Vagina (tissue), 2 donors: ENCODE measurements around the gene C9orf43. TPM values are rescaled to one million over a fixed set of nuclear protein-coding genes. Genes with fewer than 3 reads are reported as not detected.

Source experiments
- DNase-seq, 2 donors: peaks; one replicate each; pipeline ENCODE4 v3.0.0-alpha.2; 2017; ENCODE audit errors: extremely low spot score in 2 of 2
- H3K27ac ChIP-seq: fragments of 200-600 bp; sonication (generic); one replicate; pipeline ENCODE4 v1.5.1; 2019
- H3K27me3 ChIP-seq: fragments of 200-600 bp; sonication (generic); one replicate; pipeline ENCODE4 v1.5.1; 2019
- H3K36me3 ChIP-seq, 2 donors: fragments of 200-600 bp; sonication (generic); one replicate each; pipeline ENCODE4 v1.5.1; 2017 to 2019
- H3K4me1 ChIP-seq: fragments of 200-600 bp; sonication (generic); one replicate; pipeline ENCODE4 v1.5.1; 2019
- H3K4me3 ChIP-seq, 2 donors: fragments of 200-600 bp; sonication (generic); 1 replicate in 1 of 2; 2 replicates in 1 of 2; pipeline ENCODE4 v1.5.1; 2016 to 2019
- H3K9me3 ChIP-seq: fragments of 200-600 bp; sonication (generic); one replicate; pipeline ENCODE4 v1.5.1; 2019
- POLR2A ChIP-seq, 2 donors: fragments of 450-650 bp; IDR thresholded peaks; one replicate each; pipeline ENCODE4 v1.6.1; 2017; ENCODE audit warnings: antibody characterized with exemption in 2 of 2, mild to moderate bottlenecking in 2 of 2, moderate library complexity in 2 of 2
- POLR2AphosphoS5 ChIP-seq, 2 donors: sonication (generic); formaldehyde crosslinking; IDR thresholded peaks; one replicate each; pipeline ENCODE4 v1.9.0; 2017; ENCODE audit warnings: antibody characterized with exemption in 2 of 2, mild to moderate bottlenecking in 2 of 2, low read depth in 1 of 2; ENCODE audit not compliant: insufficient read depth in 1 of 2
- intact Hi-C: fragments of 100-400 bp; cut with DNase I; formaldehyde crosslinking; loops from one replicate; pipeline ENCODE4 v1.15.1; 2023
- total RNA-seq: library from RNA; depleted of rRNA; stranded (reverse); fragments of >200 nt; gene quantifications from one replicate; pipeline ENCODE4 v1.2.3, GENCODE V29; 2016
- TF ChIP-seq, protein P1 (sequence below), 3 experiments: fragments of 450-650 bp in 2 of 3; fragments of 200-600 bp in 1 of 3; sonication (generic) in 1 of 3; IDR thresholded peaks; one replicate each; pipeline ENCODE4 v1.5.1; 2017 to 2019; ENCODE audit warnings: antibody characterized with exemption in 3 of 3, mild to moderate bottlenecking in 2 of 3, moderate library complexity in 2 of 3

The C9orf43 gene
- total RNA-seq, 1 donor from 2014 or later = not detected

DNA sequence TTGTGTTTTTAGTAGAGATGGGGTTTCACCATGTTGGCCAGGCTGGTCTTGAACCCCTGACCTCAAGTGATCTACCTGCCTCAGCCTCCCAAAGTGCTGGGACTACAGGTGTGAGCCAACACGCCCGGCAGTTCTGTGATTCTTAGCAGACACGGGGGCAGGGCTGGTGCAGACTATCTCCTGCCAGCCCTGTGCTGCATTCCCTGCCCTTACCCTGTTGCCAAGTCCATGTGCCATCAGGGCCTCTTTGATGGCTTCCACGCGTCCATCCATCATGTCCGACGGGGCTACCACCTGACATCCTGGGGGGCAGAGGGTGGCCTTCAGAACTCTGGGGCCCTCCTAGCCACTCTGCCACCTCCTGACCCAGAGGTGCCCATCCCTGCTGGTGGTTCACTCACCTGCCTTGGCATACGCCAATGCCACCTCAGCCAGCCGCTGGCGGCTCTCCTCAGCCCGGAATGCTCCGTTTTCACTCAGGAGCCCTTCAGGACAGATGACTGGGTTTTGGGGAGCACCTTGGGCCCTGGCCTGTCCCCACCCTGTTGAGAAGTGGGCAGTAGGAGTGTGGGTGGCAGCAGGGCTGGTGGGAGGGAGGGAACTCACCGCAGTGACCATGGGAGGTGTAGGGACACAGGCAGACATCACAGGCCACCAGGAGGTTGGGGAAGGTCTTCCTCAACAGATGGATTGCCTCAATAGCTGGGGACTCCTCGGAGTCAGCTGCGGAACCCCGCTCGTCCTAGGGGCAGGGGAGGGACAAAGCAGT is 20.2 kb upstream of the C9orf43 start:
- no peak for DNase-seq
- Histone ChIP-seq H3K27me3 (no peaks in the 10 kb centered on the region), H3K4me1 (no peaks in the 10 kb centered on the region), H3K4me3 (no peak overlapping the region), H3K9me3 (no peaks in the 10 kb centered on the region), H3K36me3 (peaks cover 0 to 41% of the 10 kb centered on the region in 2 donors), H3K27ac (no peak overlapping the region)
- intact Hi-C loops = no loop called here
- TF ChIP-seq, protein P1, sequence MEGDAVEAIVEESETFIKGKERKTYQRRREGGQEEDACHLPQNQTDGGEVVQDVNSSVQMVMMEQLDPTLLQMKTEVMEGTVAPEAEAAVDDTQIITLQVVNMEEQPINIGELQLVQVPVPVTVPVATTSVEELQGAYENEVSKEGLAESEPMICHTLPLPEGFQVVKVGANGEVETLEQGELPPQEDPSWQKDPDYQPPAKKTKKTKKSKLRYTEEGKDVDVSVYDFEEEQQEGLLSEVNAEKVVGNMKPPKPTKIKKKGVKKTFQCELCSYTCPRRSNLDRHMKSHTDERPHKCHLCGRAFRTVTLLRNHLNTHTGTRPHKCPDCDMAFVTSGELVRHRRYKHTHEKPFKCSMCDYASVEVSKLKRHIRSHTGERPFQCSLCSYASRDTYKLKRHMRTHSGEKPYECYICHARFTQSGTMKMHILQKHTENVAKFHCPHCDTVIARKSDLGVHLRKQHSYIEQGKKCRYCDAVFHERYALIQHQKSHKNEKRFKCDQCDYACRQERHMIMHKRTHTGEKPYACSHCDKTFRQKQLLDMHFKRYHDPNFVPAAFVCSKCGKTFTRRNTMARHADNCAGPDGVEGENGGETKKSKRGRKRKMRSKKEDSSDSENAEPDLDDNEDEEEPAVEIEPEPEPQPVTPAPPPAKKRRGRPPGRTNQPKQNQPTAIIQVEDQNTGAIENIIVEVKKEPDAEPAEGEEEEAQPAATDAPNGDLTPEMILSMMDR (IDR thresholded peaks at IDR 0.05) = no peak
- TF ChIP-seq POLR2AphosphoS5 (IDR thresholded peaks at IDR 0.05; ENCODE audit: insufficient read depth in 1 of 2, low read depth in 1 of 2) (no peak), POLR2A (IDR thresholded peaks at IDR 0.05) (no peak)

DNA sequence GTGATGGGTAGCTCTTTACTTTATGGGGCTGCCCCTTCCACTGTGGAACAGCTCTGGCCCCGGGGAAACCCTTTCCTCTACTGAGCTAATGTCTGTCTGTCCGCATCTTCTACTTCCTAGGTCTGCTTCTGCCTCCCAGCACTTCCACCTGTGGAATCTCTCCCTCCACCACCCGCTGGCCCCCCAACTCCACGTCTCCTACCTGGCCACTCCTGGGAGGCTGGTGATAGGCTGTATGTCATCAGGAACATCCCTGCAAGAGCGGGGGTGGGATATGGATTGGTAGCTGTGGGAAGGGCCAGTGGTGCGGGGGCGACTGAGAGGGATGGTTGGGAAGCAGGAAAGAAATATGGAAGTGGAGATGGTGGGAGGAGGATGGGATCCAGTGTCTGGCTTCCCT is 18.6 kb upstream of the C9orf43 start:
- intact Hi-C loops = no loop called here
- Histone ChIP-seq H3K27ac (no peak overlapping the region), H3K9me3 (no peaks in the 10 kb centered on the region), H3K27me3 (no peaks in the 10 kb centered on the region), H3K4me3 (no peak overlapping the region), H3K36me3 (peaks cover 0 to 41% of the 10 kb centered on the region in 2 donors), H3K4me1 (no peaks in the 10 kb centered on the region)
- no peak for DNase-seq
- TF ChIP-seq, protein P1 (IDR thresholded peaks at IDR 0.05) = no peak
- TF ChIP-seq POLR2AphosphoS5 (IDR thresholded peaks at IDR 0.05; ENCODE audit: insufficient read depth in 1 of 2, low read depth in 1 of 2) = no peak
- TF ChIP-seq POLR2A (IDR thresholded peaks at IDR 0.05) = no peak

DNA sequence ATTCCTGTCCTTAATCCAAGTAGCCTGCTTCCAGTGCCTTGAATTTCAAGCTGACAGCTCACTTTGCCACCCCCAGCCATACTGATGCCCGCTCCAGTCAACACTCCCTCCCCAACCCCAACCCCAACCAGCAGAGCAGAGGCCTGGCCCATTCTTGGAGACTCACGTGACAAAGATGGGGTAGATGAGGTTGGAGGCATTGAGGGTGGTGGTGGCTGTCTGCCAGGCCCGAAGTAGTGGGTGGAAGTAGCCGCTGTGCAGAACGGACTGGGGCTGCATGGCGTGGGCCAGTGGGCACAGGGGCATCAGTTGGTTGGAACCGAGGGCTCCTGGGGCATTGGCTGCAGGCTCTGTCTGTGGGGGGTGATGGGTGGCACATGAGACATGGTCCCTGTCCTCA is 17.3 kb upstream of the C9orf43 start:
- H3K27me3 ChIP-seq = no peaks in the 10 kb centered on the region
- H3K4me1 ChIP-seq = peaks cover 6% of the 10 kb centered on the region
- no peak overlapping the region for H3K27ac ChIP-seq
- peaks cover 0 to 37% of the 10 kb centered on the region in 2 donors for H3K36me3 ChIP-seq
- no peak overlapping the region for H3K4me3 ChIP-seq
- no peak for DNase-seq
- intact Hi-C loops = no loop called here
- TF ChIP-seq, protein P1 (IDR thresholded peaks at IDR 0.05) = no peak
- TF ChIP-seq POLR2AphosphoS5 (IDR thresholded peaks at IDR 0.05; ENCODE audit: insufficient read depth in 1 of 2, low read depth in 1 of 2) (no peak), POLR2A (IDR thresholded peaks at IDR 0.05) (no peak)
- no peaks in the 10 kb centered on the region for H3K9me3 ChIP-seq

DNA sequence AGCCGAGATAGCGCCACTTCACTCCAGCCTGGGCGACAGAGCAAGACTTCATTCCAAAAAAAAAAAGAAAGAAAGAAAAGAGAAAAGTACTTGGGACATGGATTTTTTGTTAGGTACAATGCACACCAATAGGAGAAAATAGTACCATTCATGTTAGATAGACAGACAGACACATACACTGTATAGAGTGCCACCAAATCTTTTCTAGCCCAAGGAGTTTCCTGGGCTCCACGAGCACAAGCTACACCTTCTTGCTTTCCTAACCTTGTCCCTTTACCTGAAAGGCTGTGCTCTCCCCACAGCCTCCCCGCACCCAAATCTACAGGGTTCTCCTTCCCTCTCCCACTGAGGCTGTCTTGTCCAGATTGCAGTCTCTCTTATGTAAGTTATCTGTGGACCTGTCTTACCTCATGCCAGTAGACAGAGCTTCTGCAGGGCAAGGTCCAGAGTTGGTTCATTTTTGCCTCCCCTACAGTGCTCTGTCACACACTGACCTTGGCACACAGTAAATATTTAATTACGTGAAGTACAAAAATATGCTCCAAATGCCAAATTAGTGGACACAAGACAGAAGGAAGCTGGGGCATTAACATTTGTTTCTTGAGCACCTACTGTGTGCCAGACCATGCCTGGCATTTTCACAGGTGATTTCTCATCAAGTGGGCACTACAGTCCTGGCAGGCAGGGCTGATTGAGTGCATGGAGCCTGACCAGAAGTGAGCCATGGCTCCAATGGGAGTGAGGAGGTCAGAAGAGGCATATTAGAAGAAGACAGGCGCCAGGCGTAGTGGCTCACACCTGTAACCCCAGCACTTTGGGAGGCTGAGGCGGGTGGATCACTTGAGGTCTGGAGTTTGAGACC is 15.3 kb upstream of the C9orf43 start:
- Histone ChIP-seq H3K27ac (no peak overlapping the region), H3K4me1 (peaks cover 25% of the 10 kb centered on the region), H3K36me3 (peaks cover 0 to 20% of the 10 kb centered on the region in 2 donors), H3K4me3 (no peak overlapping the region), H3K27me3 (no peaks in the 10 kb centered on the region), H3K9me3 (no peaks in the 10 kb centered on the region)
- TF ChIP-seq POLR2A (IDR thresholded peaks at IDR 0.05) (no peak), POLR2AphosphoS5 (IDR thresholded peaks at IDR 0.05; ENCODE audit: insufficient read depth in 1 of 2, low read depth in 1 of 2) (no peak)
- TF ChIP-seq, protein P1 (IDR thresholded peaks at IDR 0.05) = no peak
- DNase-seq = no peak
- intact Hi-C loops = no loop called here
